ENCODE measurements around the gene PIF1. TPM values are rescaled to one million over a fixed set of nuclear protein-coding genes. Genes with fewer than 3 reads are reported as not detected.

PIF1 gene
- polyA plus RNA-seq, 3 donors = 0.13 to 0.43 TPM; not detected in 1

GRCh38 chr15:64841344-64842095, 16.1 kb upstream of the PIF1 start, which contains the start of gene PLEKHO2:
Gene PLEKHO2 (plus strand): TSS chr15:64841915. CDS start chr15:64842017, 102 bp downstream.
- no peaks in the 10 kb centered on the region for H3K27me3 ChIP-seq (ENCODE audit: control insufficient read depth in 2 of 2, insufficient read depth in 2 of 2, low read length in 2 of 2)
- peak within 1 kb of the TSS; percentile 76 for H2AFZ ChIP-seq (ENCODE audit: insufficient read depth, low read depth, low read length, poor library complexity, severe bottlenecking)
- H3K9ac ChIP-seq (ENCODE audit: insufficient read depth, low read length, poor library complexity, severe bottlenecking) = peak within 1 kb of the TSS; percentile 91
- H3K4me1 Mint-ChIP-seq = peaks cover 68% of the 10 kb centered on the region
- peak; percentile 89 to 94 (median 89) for DNase-seq
- under 1% methylated on average over 51 of the region's 75 CpGs for WGBS (ENCODE audit: insufficient coverage)
- TF ChIP-seq CTCF (IDR thresholded peaks at IDR 0.05) = no peak
- intact Hi-C loops (cut with micrococcal nuclease) = loop anchor here (2.0 to 10.0 kb wide), 4 partner anchors 17 to 143 kb away; partner anchors contain the start of genes PIF1 (in 2 of the 2) and SPG21 (in 1 of the 2)
- H3K4me3 Mint-ChIP-seq = peak within 1 kb of the TSS; percentile 100
- H3K9me3 ChIP-seq (replicated peaks in 1 of 2; ENCODE audit: control insufficient read depth in 1 of 2, insufficient read depth in 1 of 2, low read length in 2 of 2) = no peaks in the 10 kb centered on the region
- H3K79me2 ChIP-seq (ENCODE audit: insufficient read depth, low read length) = peaks cover 58% of the 10 kb centered on the region
- H3K4me1 ChIP-seq (ENCODE audit: control insufficient read depth in 1 of 2, insufficient read depth in 2 of 2, low read length in 2 of 2) = peaks cover 55 to 79% of the 10 kb centered on the region in 2 donors
- H3K4me2 ChIP-seq (replicated peaks; ENCODE audit: extremely low read depth, low read length, poor library complexity, severe bottlenecking) = peak within 1 kb of the TSS; percentile 99
- peak within 1 kb of the TSS; percentile 80 to 100 (median 96) for H3K4me3 ChIP-seq (replicated peaks in 1 of 3; ENCODE audit: low read depth in 2 of 3, low read length in 3 of 3)
- H4K20me1 ChIP-seq (ENCODE audit: insufficient read depth, low read length) = peaks cover 48% of the 10 kb centered on the region
- H3K27ac Mint-ChIP-seq = peak within 1 kb of the TSS; percentile 95 to 98 (median 96)
- peaks cover 0 to 3% (median 0%) of the 10 kb centered on the region in 3 donors for H3K27me3 Mint-ChIP-seq (ENCODE audit: low read depth in 3 of 3)
- H3K9me3 Mint-ChIP-seq = no peaks in the 10 kb centered on the region
- peaks cover 1 to 5% of the 10 kb centered on the region in 2 donors for H3K36me3 ChIP-seq (replicated peaks in 1 of 2; ENCODE audit: control insufficient read depth in 1 of 2, insufficient read depth in 2 of 2, low read length in 2 of 2)
- H3K36me3 Mint-ChIP-seq = peaks cover 13 to 24% of the 10 kb centered on the region in 2 donors
- peak within 1 kb of the TSS; percentile 86 to 87 for H3K27ac ChIP-seq (ENCODE audit: low read depth in 1 of 2, low read length in 2 of 2)

- H3K27me3 ChIP-seq (ENCODE audit: control insufficient read depth in 2 of 2, insufficient read depth in 2 of 2, low read length in 2 of 2) = no peaks in the 10 kb centered on the region
- H3K9me3 ChIP-seq (replicated peaks in 1 of 2; ENCODE audit: control insufficient read depth in 1 of 2, insufficient read depth in 1 of 2, low read length in 2 of 2) = no peaks in the 10 kb centered on the region
- H3K4me2 ChIP-seq (replicated peaks; ENCODE audit: extremely low read depth, low read length, poor library complexity, severe bottlenecking) = peak overlapping the region; percentile 99
- DNase-seq = no peak
- Mint-ChIP-seq H3K27me3 (ENCODE audit: low read depth in 3 of 3) (peaks cover 0 to 2% (median 0%) of the 10 kb centered on the region in 3 donors), H3K4me1 (peaks cover 68% of the 10 kb centered on the region), H3K36me3 (peaks cover 10 to 18% of the 10 kb centered on the region in 2 donors), H3K27ac (peak overlapping the region; percentile 91 to 95 (median 94)), H3K4me3 (peak overlapping the region; percentile 80 to 86), H3K9me3 (no peaks in the 10 kb centered on the region)
- H3K4me1 ChIP-seq (ENCODE audit: control insufficient read depth in 1 of 2, insufficient read depth in 2 of 2, low read length in 2 of 2) = peaks cover 55 to 79% of the 10 kb centered on the region in 2 donors
- H3K27ac ChIP-seq (ENCODE audit: low read depth in 1 of 2, low read length in 2 of 2) = peak overlapping the region; percentile 82 to 84
- H2AFZ ChIP-seq (ENCODE audit: insufficient read depth, low read depth, low read length, poor library complexity, severe bottlenecking) = peak overlapping the region; percentile 76
- H3K9ac ChIP-seq (ENCODE audit: insufficient read depth, low read length, poor library complexity, severe bottlenecking) = peak overlapping the region; percentile 75
- TF ChIP-seq CTCF (IDR thresholded peaks at IDR 0.05) = no peak
- peak overlapping the region; percentile 53 to 100 (median 63) for H3K4me3 ChIP-seq (replicated peaks in 1 of 3; ENCODE audit: low read depth in 2 of 3, low read length in 3 of 3)
- no peaks in the 10 kb centered on the region for H3K36me3 ChIP-seq (replicated peaks in 1 of 2; ENCODE audit: control insufficient read depth in 1 of 2, insufficient read depth in 2 of 2, low read length in 2 of 2)
- H3K79me2 ChIP-seq (ENCODE audit: insufficient read depth, low read length) = peaks cover 53% of the 10 kb centered on the region
- intact Hi-C loops (cut with micrococcal nuclease) = loop anchor here (2.0 to 10.0 kb wide), 3 partner anchors 16 to 144 kb away; partner anchors contain the start of genes PIF1 (in 2 of the 2) and SPG21 (in 1 of the 2)
- 1% methylated on average over 11 of the region's 12 CpGs for WGBS (ENCODE audit: insufficient coverage)
- H4K20me1 ChIP-seq (ENCODE audit: insufficient read depth, low read length) = peaks cover 43% of the 10 kb centered on the region
Observed at GRCh38 chr15:64841060-64841343, 15.6 kb upstream of the PIF1 start.

Data from CD14-positive monocyte (primary cell).